Ovary (tissue), 9 donors: ENCODE results near the gene CD7. TPM values are rescaled to one million over a fixed set of nuclear protein-coding genes. Genes with fewer than 3 reads are reported as not detected.

Experiments
- polyA plus RNA-seq, 2 donors: library from polyadenylated mRNA; stranded (reverse); fragments of 200-250 nt in 1 of 2; fragments of 350-450 nt in 1 of 2; fragmentation: Illumina TruSeq in 1 of 2; extraction: RNeasy Lipid Tissue Mini Kit (QIAGEN cat#74804) in 1 of 2; gene quantifications; one replicate each; pipeline ENCODE4 v1.2.3, GENCODE V29; 2013 to 2014
- total RNA-seq, 7 donors: library from RNA; depleted of rRNA in 2 of 7; stranded (reverse); fragments of >200 nt in 2 of 7; fragmentation: NEBNext Ultra II Directional in 3 of 7; extraction: Animal tissue kit (Norgen Biotek cat#: 25700) in 3 of 7; gene quantifications; one replicate each; pipeline versions ENCODE4 v1.1.0 to v1.2.4, GENCODE V29; 2016 to 2023
- donor health status: DM: no; HTN: no; CAD: no; lungs with moderate emphysema.
- donor health status: DM: no; HTN: no; CAD: no.
- donor health status: Bipolar disorder and iron deficiency.
- donor health status: DM: yes; HTN: yes; CAD: no.
- donor health status: DM: no; HTN: no; CAD: no.
- donor health status: DM: yes; HTN: yes; CAD: no.

The CD7 gene
- total and polyA plus RNA-seq, 9 donors: 0.48 to 1.3 (median 1.1) TPM; not detected in 3

Other genes with a start within 250 kb of the CD7 start
- gene FASN, start 219.4 kb downstream of the CD7 start, total RNA-seq: 100 to 1,000 TPM in 1 of 7 donors, 10 to 100 TPM in 5, 1 to 10 TPM in 1; 9.8 to 168 (median 53.8) TPM
- 10 to 100 TPM in 1 of 2 donors, 1 to 10 TPM in 1; 1.3 to 16.0 TPM for gene FASN, start 219.4 kb downstream of the CD7 start, polyA plus RNA-seq
- 10 to 100 TPM; 22.9 to 65.0 (median 41.9) TPM for gene CCDC57, start 104.8 kb downstream of the CD7 start, total RNA-seq
- 10 to 100 TPM in 1 of 2 donors, 1 to 10 TPM in 1; 7.7 to 22.2 TPM for gene CCDC57, start 104.8 kb downstream of the CD7 start, polyA plus RNA-seq
- gene SLC16A3, start 88.6 kb downstream of the CD7 start, total RNA-seq: 10 to 100 TPM; 10.5 to 23.2 (median 18.0) TPM
- gene SLC16A3, start 88.6 kb downstream of the CD7 start, polyA plus RNA-seq: 1 to 10 TPM; 3.5 to 5.0 TPM
- gene CSNK1D, start 43.9 kb downstream of the CD7 start, total RNA-seq: 100 to 1,000 TPM in 5 of 7 donors, 10 to 100 TPM in 2; 46.0 to 160 (median 121) TPM
- 100 to 1,000 TPM in 1 of 2 donors, 10 to 100 TPM in 1; 81.2 to 134 TPM for gene CSNK1D, start 43.9 kb downstream of the CD7 start, polyA plus RNA-seq
- 10 to 100 TPM in 1 of 7 donors, 1 to 10 TPM in 6; 3.9 to 20.8 (median 9.1) TPM for gene SECTM1, start 16.2 kb upstream of the CD7 start, total RNA-seq
- 1 to 10 TPM; 2.1 to 7.9 TPM for gene SECTM1, start 16.2 kb upstream of the CD7 start, polyA plus RNA-seq
- gene TEX19, start 41.6 kb upstream of the CD7 start, total RNA-seq: not detected
- gene TEX19, start 41.6 kb upstream of the CD7 start, polyA plus RNA-seq: not detected
- not detected for gene UTS2R, start 54.2 kb upstream of the CD7 start, total RNA-seq
- not detected for gene UTS2R, start 54.2 kb upstream of the CD7 start, polyA plus RNA-seq
- 10 to 100 TPM; 32.9 to 68.6 (median 46.6) TPM for gene HEXD, start 100.7 kb upstream of the CD7 start, total RNA-seq
- 10 to 100 TPM in 1 of 2 donors, 1 to 10 TPM in 1; 8.7 to 74.7 TPM for gene HEXD, start 100.7 kb upstream of the CD7 start, polyA plus RNA-seq
- gene OGFOD3, start 101.0 kb upstream of the CD7 start, total RNA-seq: 10 to 100 TPM; 25.8 to 37.8 (median 30.4) TPM
- 10 to 100 TPM; 14.4 to 21.3 TPM for gene OGFOD3, start 101.0 kb upstream of the CD7 start, polyA plus RNA-seq
- 100 to 1,000 TPM in 1 of 7 donors, 10 to 100 TPM in 6; 44.4 to 101 (median 73.1) TPM for gene CYBC1, start 133.1 kb upstream of the CD7 start, total RNA-seq
- 10 to 100 TPM; 34.0 to 56.4 TPM for gene CYBC1, start 133.1 kb upstream of the CD7 start, polyA plus RNA-seq
- gene NARF, start 141.1 kb upstream of the CD7 start, total RNA-seq: 10 to 100 TPM; 39.7 to 52.7 (median 49.8) TPM
- gene NARF, start 141.1 kb upstream of the CD7 start, polyA plus RNA-seq: 10 to 100 TPM; 29.6 to 37.8 TPM
- 10 to 100 TPM; 27.2 to 67.6 (median 48.2) TPM for gene FOXK2, start 202.1 kb upstream of the CD7 start, total RNA-seq
- gene FOXK2, start 202.1 kb upstream of the CD7 start, polyA plus RNA-seq: 10 to 100 TPM; 19.1 to 28.8 TPM